K562 (cell line): ENCODE measurements around the gene INCA1. TPM values are rescaled to one million over a fixed set of nuclear protein-coding genes. Genes with fewer than 3 reads are reported as not detected.

Experiments used
- ATF7 ChIP-seq: fragments of 450-650 bp; IDR thresholded peaks from 2 replicates; pipeline ENCODE4 v1.7.1; 2014; ENCODE audit warnings: mild to moderate bottlenecking, moderate library complexity
- ETV5 ChIP-seq: sonication (generic); formaldehyde crosslinking; IDR thresholded peaks from 2 replicates; pipeline ENCODE4 v1.4.0; 2020; ENCODE audit warnings: low read depth, mild to moderate bottlenecking, missing genetic modification reagents
- FOS ChIP-seq: IDR thresholded peaks from 3 replicates; pipeline ENCODE4 v1.6.1; 2011; ENCODE audit not compliant: insufficient read length; ENCODE audit errors: extremely low read depth
- FOXJ3 ChIP-seq: sonication (generic); formaldehyde crosslinking; IDR thresholded peaks from 2 replicates; pipeline ENCODE4 v1.4.0; 2020; ENCODE audit warnings: mild to moderate bottlenecking, missing genetic modification reagents
- KLF10 ChIP-seq: fragments of 250-450 bp; sonication (Bioruptor Pico); IDR thresholded peaks from 2 replicates; pipeline ENCODE4 v1.6.1; 2021; ENCODE audit warnings: matching md5 sums
- MAZ ChIP-seq, 2 experiments: fragments of 450-650 bp in 1 of 2; sonication (generic) in 1 of 2; formaldehyde crosslinking; IDR thresholded peaks in 1 of 2; conservative IDR thresholded peaks in 1 of 2; 2 replicates each; pipeline versions ENCODE4 v1.4.0 to v1.5.0; 2020; ENCODE audit warnings: mild to moderate bottlenecking in 1 of 2, missing genetic modification reagents in 1 of 2
- MGA ChIP-seq: fragments of 450-650 bp; IDR thresholded peaks from 2 replicates; pipeline ENCODE4 v1.6.1; 2016; ENCODE audit warnings: mild to moderate bottlenecking, moderate library complexity
- NKRF ChIP-seq: fragments of 450-650 bp; IDR thresholded peaks from 2 replicates; pipeline ENCODE4 v1.6.1; 2016; ENCODE audit warnings: borderline replicate concordance
- SP1 ChIP-seq: sonication (generic); formaldehyde crosslinking; IDR thresholded peaks from 2 replicates; pipeline ENCODE4 v1.8.1; 2022; ENCODE audit warnings: mild to moderate bottlenecking, missing genetic modification reagents
- SUPT5H ChIP-seq: fragments of 450-650 bp; IDR thresholded peaks from 2 replicates; pipeline ENCODE4 v1.6.1; 2016
- TRIM25 ChIP-seq: fragments of 450-650 bp; IDR thresholded peaks from 2 replicates; pipeline ENCODE4 v1.7.0; 2016; ENCODE audit warnings: borderline replicate concordance
- YBX1 ChIP-seq: fragments of 450-650 bp; IDR thresholded peaks from 2 replicates; pipeline ENCODE4 v1.7.1; 2016; ENCODE audit warnings: mild to moderate bottlenecking
- ZC3H4 ChIP-seq: sonication (generic); formaldehyde crosslinking; IDR thresholded peaks from 2 replicates; pipeline ENCODE4 v1.9.0; 2021; ENCODE audit warnings: missing genetic modification reagents, borderline replicate concordance
- polyA plus RNA-seq, 8 experiments: library from polyadenylated mRNA; depleted of rRNA in 4 of 8; stranded (reverse) in 5 of 8; unstranded in 3 of 8; fragments of >200 nt; fragmentation: Nextera tagmentation in 2 of 8; fragmentation: Illumina TruSeq in 1 of 8; extraction: Ambion mirVana in 2 of 8; extraction: Trizol in 1 of 8; gene quantifications; 2 replicates each; pipeline versions ENCODE4 v1.2.1 to v1.2.3, GENCODE V29; 2011 to 2014; ENCODE audit warnings: inconsistent platforms in 1 of 8, missing spikeins in 1 of 8
- total RNA-seq, 7 experiments: library from RNA; depleted of rRNA in 6 of 7; stranded (reverse); fragments of >200 nt in 6 of 7; fragmentation: Illumina TruSeq in 2 of 7; extraction: Trizol in 2 of 7; gene quantifications; 2 replicates each; pipeline versions ENCODE4 v1.2.1 to v1.2.3, GENCODE V29; 2011 to 2021; ENCODE audit warnings: low replicate concordance in 1 of 7

INCA1 gene
- total and polyA plus RNA-seq, 9 of the 15 experiments (the other 6 are each of a cell fraction or from before 2014, with no cell fraction given): 0.08 to 0.50 (median 0.13) TPM; not detected in 4

- TF ChIP-seq FOXJ3 (CRISPR knock-in tag): no peak
- 0 out of 2 replicates have a peak, but pooled peaks have one; percentile 29 for TF ChIP-seq SP1
- TF ChIP-seq YBX1: no peak
- no peak for TF ChIP-seq ZC3H4
- TF ChIP-seq ATF7: peak; percentile 61; the same call in 1 of the 2 replicates
- peak; percentile 90 for TF ChIP-seq MGA
- TF ChIP-seq MAZ (CRISPR knock-in tag; conservative IDR thresholded peaks at IDR 0.05 in 1 of 2, IDR thresholded peaks at IDR 0.05 in 1 of 2): peak; percentile 49 to 64; a peak in 1 of 4 replicates
- no peak for TF ChIP-seq TRIM25
- TF ChIP-seq NKRF: no peak
- TF ChIP-seq FOS: no peak
- TF ChIP-seq ETV5 (CRISPR knock-in tag): peak; percentile 37
- TF ChIP-seq KLF10 (CRISPR knock-in tag): no peak
- TF ChIP-seq SUPT5H: no peak
Observed at GRCh38 chr17:4949321-4950074, 47.8 kb downstream of the INCA1 start (continued).
